NB4 (cell line): ENCODE measurements around the gene WASF3.

Experiments used
- DNase-seq: peaks from one replicate; pipeline ENCODE4 v3.0.0; 2010; ENCODE audit warnings: low read depth
- H3K4me3 ChIP-seq: one replicate; pipeline ENCODE4 v1.5.1; 2011; ENCODE audit warnings: mild to moderate bottlenecking, low read depth, low read length, moderate library complexity
- MYC ChIP-seq: IDR thresholded peaks from 2 replicates; pipeline ENCODE4 v1.6.1; 2011; ENCODE audit warnings: low read depth, low read length
- POLR2A ChIP-seq: IDR thresholded peaks from 2 replicates; pipeline ENCODE4 v1.6.1; 2011; ENCODE audit warnings: mild to moderate bottlenecking; ENCODE audit not compliant: insufficient read length; ENCODE audit errors: extremely low read depth
- TF ChIP-seq, protein P1 (sequence below): IDR thresholded peaks from 2 replicates; pipeline ENCODE4 v1.6.1; 2011; ENCODE audit warnings: low read depth, low read length
- TF ChIP-seq, protein P2 (sequence below): IDR thresholded peaks from one replicate; pipeline ENCODE4 v1.5.1; 2012; ENCODE audit warnings: low read depth, low read length

WASF3 gene

DNA sequence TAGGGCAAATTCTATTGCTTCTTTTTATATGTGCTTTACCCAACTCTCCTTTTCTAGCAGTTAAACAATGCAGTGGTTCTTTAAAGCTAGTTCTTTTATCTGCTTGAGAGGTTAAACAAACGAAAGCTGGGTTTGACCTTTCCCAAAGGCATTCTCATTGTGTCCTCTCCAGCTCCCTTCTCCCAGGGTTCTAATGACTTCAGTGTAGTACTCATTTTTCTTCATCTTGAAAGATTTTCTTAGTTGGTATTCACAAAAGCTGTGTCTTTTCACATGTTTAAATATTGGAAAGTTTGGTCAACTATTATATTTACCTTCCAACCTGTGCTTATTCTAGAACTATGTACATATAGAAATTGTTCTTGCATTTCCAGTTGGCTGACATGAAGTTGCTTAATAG is 1.5 kb downstream of the WASF3 start:
- DNase-seq, result no peak
- no peak for TF ChIP-seq POLR2A
- TF ChIP-seq MYC, result no peak
- TF ChIP-seq, protein P1, sequence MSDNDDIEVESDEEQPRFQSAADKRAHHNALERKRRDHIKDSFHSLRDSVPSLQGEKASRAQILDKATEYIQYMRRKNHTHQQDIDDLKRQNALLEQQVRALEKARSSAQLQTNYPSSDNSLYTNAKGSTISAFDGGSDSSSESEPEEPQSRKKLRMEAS, result no peak
- TF ChIP-seq, protein P2, sequence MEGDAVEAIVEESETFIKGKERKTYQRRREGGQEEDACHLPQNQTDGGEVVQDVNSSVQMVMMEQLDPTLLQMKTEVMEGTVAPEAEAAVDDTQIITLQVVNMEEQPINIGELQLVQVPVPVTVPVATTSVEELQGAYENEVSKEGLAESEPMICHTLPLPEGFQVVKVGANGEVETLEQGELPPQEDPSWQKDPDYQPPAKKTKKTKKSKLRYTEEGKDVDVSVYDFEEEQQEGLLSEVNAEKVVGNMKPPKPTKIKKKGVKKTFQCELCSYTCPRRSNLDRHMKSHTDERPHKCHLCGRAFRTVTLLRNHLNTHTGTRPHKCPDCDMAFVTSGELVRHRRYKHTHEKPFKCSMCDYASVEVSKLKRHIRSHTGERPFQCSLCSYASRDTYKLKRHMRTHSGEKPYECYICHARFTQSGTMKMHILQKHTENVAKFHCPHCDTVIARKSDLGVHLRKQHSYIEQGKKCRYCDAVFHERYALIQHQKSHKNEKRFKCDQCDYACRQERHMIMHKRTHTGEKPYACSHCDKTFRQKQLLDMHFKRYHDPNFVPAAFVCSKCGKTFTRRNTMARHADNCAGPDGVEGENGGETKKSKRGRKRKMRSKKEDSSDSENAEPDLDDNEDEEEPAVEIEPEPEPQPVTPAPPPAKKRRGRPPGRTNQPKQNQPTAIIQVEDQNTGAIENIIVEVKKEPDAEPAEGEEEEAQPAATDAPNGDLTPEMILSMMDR, result no peak
- H3K4me3 ChIP-seq, result no peak overlapping the region

DNA sequence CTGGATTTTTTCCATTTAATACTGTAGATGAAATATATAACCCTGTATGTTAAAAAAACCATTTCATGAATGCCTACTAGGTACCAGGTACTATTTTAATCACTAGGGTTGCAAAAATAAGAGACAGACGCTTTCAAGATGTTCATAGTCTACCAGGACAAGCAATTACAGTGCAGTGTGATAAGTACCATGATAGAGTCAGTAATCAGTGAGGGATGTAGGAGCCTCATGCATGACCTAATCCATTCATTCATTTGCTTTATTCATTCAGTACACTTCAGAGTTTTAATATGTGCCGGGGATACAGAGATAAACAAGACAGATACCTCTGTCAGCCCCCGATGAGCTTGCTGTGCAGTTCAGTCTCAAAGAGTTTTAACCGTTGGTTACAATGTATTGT is 3.0 kb downstream of the WASF3 start:
- TF ChIP-seq, protein P2, result no peak
- no peak for TF ChIP-seq MYC
- DNase-seq, result no peak
- H3K4me3 ChIP-seq, result no peak overlapping the region

DNA sequence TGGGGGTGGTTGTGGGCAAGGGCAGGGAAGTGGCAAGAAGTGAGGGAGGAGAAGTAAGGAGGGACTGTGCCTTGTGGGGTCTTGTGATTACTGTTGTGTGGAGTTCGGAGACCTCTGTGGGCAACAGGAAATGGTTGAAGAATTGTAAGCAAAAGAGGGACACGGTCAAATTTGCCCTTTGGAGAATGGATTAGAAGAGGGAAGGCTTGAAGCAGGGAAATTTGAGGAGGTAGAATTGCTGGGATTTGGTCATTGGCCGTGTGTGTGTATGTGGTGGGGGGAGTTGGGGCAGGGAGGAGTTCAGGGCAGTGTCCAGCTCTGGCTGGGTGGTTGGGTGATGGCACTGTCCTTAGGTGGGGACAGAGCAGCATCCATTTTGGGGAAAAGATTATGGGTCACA is 3.6 kb downstream of the WASF3 start:
- TF ChIP-seq POLR2A, result no peak
- H3K4me3 ChIP-seq, result no peak overlapping the region

DNA sequence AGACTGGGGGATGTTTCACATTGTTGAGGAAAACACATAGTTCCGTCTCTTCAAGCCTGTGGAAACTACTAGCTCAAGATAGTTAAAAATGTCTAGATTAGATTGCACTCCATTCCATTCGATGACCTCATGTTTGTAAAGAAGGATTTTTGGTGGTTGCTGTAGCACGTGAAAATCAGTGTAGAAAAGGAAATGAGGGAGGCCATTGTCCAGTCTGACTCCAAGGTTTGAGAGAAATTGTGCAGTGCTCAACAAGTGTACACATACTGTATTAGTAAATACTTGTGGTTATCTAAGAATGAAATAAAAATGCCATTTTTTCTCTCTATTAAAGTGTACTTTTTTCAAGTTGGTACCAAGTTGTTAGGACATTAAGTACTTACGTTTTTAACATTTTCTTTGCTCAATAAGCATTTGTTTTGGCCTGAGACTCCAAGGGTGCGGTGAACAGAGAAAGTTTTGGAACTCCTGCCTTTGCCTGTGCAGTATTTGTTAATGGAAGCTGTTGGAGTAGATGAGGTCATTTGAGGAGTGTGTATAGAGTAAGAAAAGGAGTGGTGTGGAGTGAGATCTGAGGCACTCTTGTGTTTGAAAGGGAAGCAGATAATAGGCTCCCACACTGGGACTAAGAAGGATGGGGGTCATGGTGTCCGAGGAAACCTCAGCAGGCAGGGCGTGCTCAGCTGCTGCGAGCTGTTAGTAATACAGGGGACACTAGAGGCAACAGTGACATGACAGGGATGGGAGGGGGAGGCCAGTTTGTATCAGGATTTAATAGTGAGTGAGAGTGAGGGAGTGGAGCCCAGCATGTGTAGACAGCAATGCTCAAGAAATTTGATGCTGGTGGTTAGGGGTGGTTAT is 4.4 kb downstream of the WASF3 start:
- TF ChIP-seq, protein P1, result no peak
- TF ChIP-seq POLR2A, result no peak
- TF ChIP-seq, protein P2, result no peak
- no peak for TF ChIP-seq MYC
- DNase-seq, result no peak
- H3K4me3 ChIP-seq, result no peak overlapping the region

More for the DNA sequence above, 3.6 kb downstream of the WASF3 start:
- DNase-seq, result no peak

DNA sequence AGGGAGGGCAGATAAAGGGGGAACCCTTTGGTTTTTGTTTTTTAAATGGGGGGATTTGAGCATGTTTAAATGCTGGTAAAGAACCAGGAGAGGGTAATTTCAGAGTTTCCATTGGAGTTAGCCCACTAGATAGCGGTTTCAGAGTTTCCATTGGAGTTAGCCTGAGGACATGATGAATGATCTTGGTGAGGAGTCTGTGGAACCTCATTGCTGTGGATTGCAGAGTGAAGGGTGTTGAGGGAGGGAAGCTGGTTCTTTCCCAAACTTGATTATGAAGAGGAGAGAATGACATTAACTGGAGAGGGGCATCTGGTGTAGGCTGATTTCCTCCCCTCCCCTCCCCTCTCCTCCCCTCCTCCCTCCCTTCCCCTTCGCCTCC is 5.0 kb downstream of the WASF3 start:
- TF ChIP-seq, protein P1, result no peak
- TF ChIP-seq, protein P2, result no peak
- no peak for TF ChIP-seq POLR2A
- TF ChIP-seq MYC, result no peak
- H3K4me3 ChIP-seq, result no peak overlapping the region
- no peak for DNase-seq

DNA sequence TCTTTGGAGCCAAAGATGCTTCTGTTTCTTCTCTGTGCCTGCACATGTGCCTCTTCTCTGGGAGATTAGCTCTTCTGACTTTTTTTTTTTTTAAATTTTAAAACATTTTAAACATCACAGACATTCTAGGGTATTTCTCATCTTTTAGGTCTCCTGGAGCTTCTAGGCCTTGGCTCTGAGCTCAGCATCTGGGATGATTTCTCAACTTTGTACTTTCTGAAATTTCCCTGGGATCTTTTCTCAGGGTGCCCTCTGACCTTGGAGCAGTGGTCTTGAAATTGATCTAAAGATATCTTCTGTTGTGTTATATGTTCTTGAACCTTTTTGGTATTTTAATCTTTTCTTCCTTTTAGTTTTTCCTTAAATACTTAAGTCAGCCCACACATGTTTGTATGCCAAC is 6.2 kb downstream of the WASF3 start:
- H3K4me3 ChIP-seq, result no peak overlapping the region
- TF ChIP-seq, protein P1, result no peak
- TF ChIP-seq MYC, result no peak
- TF ChIP-seq POLR2A, result no peak
- TF ChIP-seq, protein P2, result no peak
- no peak for DNase-seq
